Thoracic aorta (tissue), 2 donors: Measurements from ENCODE around the gene KLHL41. TPM values are rescaled to one million over a fixed set of nuclear protein-coding genes. Genes with fewer than 3 reads are reported as not detected.

Experiments
- ATAC-seq: fragments of 150-250 bp; one replicate; pipeline ENCODE4 v1.8.0; 2017; ENCODE audit warnings: low read depth; ENCODE audit not compliant: insufficient number of reproducible peaks, low FRiP score
- DNase-seq: peaks from one replicate; pipeline ENCODE4 v3.0.0-alpha.2; 2020; ENCODE audit warnings: low spot score
- H3K27ac ChIP-seq, 2 donors: fragments of 200-600 bp; sonication (generic); 1 replicate in 1 of 2; 2 replicates in 1 of 2; pipeline ENCODE4 v1.5.1; 2016; ENCODE audit warnings: mild to moderate bottlenecking in 2 of 2, moderate library complexity in 2 of 2
- H3K27me3 ChIP-seq: fragments of 200-600 bp; sonication (generic); replicated peaks from 2 replicates; pipeline ENCODE4 v1.6.0; 2016; ENCODE audit warnings: mild to moderate bottlenecking; ENCODE audit not compliant: insufficient read depth
- H3K36me3 ChIP-seq: fragments of 200-600 bp; sonication (generic); one replicate; pipeline ENCODE4 v1.5.1; 2016
- H3K4me1 ChIP-seq, 2 donors: fragments of 200-600 bp; sonication (generic); 1 replicate in 1 of 2; 2 replicates in 1 of 2; pipeline versions ENCODE4 v1.5.1 to v1.6.0; 2016; ENCODE audit warnings: low read depth in 2 of 2, mild to moderate bottlenecking in 1 of 2; ENCODE audit not compliant: control insufficient read depth in 1 of 2
- H3K4me3 ChIP-seq: fragments of 200-600 bp; sonication (generic); 2 replicates; pipeline ENCODE4 v1.5.1; 2016; ENCODE audit warnings: mild to moderate bottlenecking
- H3K9me3 ChIP-seq: fragments of 200-600 bp; sonication (generic); 2 replicates; pipeline ENCODE4 v1.5.1; 2016
- total RNA-seq, 2 donors: library from RNA; depleted of rRNA; stranded (reverse); fragments of >200 nt; gene quantifications; one replicate each; pipeline versions ENCODE4 v1.1.0 to v1.2.3, GENCODE V29; 2016
- TF ChIP-seq, protein P1 (sequence below): fragments of 200-600 bp; sonication (generic); IDR thresholded peaks from one replicate; pipeline ENCODE4 v1.5.1; 2019; ENCODE audit warnings: antibody characterized with exemption

KLHL41 gene
- 1 to 10 TPM in 1 of 2 donors, under 1 TPM in 1; 0.28 to 1.2 TPM for total RNA-seq

- H3K9me3 ChIP-seq = no peaks in the 10 kb centered on the region
- H3K27ac ChIP-seq = peak within 1 kb of the TSS; percentile 42 to 65
- no peaks in the 10 kb centered on the region for H3K36me3 ChIP-seq
- no peaks in the 10 kb centered on the region for H3K27me3 ChIP-seq
- no peak for DNase-seq
- peaks cover 11 to 32% of the 10 kb centered on the region in 2 donors for H3K4me1 ChIP-seq
- TF ChIP-seq, protein P1, sequence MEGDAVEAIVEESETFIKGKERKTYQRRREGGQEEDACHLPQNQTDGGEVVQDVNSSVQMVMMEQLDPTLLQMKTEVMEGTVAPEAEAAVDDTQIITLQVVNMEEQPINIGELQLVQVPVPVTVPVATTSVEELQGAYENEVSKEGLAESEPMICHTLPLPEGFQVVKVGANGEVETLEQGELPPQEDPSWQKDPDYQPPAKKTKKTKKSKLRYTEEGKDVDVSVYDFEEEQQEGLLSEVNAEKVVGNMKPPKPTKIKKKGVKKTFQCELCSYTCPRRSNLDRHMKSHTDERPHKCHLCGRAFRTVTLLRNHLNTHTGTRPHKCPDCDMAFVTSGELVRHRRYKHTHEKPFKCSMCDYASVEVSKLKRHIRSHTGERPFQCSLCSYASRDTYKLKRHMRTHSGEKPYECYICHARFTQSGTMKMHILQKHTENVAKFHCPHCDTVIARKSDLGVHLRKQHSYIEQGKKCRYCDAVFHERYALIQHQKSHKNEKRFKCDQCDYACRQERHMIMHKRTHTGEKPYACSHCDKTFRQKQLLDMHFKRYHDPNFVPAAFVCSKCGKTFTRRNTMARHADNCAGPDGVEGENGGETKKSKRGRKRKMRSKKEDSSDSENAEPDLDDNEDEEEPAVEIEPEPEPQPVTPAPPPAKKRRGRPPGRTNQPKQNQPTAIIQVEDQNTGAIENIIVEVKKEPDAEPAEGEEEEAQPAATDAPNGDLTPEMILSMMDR = no peak
- peak; percentile 56 for ATAC-seq
- peak within 1 kb of the TSS; percentile 17 for H3K4me3 ChIP-seq
Observed at GRCh38 chr2:169509298-169509885, at the start of gene KLHL41. TSS of gene KLHL41 (plus strand) at chr2:169509702. CDS start at chr2:169509779, 77 bp downstream.

DNA sequence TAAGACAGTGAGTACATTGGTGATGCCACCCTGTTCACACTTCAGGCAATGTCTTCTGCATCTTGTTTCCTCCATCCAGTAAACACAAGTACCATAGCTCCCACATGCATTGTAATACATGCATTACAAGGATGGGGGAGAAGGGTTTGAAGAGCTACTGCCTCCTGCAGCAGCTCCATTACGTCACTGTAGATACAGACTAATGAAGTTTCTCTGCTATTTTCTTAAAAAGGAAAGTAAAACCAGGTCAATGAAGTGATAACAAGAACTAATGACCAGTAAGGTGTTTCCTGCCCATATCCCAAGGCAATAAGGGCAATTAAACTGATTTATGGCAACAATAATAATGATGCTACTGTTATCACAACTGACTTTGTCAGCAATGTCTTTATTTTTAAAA, 48.4 kb upstream of the KLHL41 start:
- ATAC-seq = no peak

GRCh38 chr2:169462896-169463695, 46.4 kb upstream of the KLHL41 start:
- TF ChIP-seq, protein P1 = no peak
- no peaks in the 10 kb centered on the region for H3K36me3 ChIP-seq

More for the DNA sequence above, 48.4 kb upstream of the KLHL41 start:
- Histone ChIP-seq H3K36me3 (no peaks in the 10 kb centered on the region), H3K27me3 (no peaks in the 10 kb centered on the region), H3K27ac (no peak overlapping the region), H3K4me3 (no peak overlapping the region), H3K4me1 (peaks cover 0 to 9% of the 10 kb centered on the region in 2 donors), H3K9me3 (no peaks in the 10 kb centered on the region)
- TF ChIP-seq, protein P1 = no peak
- DNase-seq = no peak

DNA sequence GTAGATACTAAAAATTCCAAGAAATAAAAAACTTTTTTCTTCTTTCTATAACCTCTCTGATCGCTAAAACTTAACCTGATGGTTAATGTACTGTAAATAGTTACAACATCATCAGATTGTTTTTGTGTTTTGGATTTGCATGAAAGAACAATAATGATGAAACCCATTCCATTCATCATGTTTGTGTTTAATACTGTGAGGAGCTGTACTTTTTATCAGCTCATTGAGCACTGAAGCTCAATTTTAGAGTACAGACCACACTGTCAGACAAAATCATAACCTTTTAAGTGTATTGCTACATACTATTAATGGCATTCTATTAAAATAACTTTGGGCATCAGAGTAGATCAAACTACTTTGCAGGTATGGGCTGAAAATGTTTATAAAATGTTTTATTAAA, 45.0 kb upstream of the KLHL41 start:
- Histone ChIP-seq H3K9me3 (no peaks in the 10 kb centered on the region), H3K27ac (no peak overlapping the region), H3K27me3 (no peaks in the 10 kb centered on the region), H3K4me3 (no peak overlapping the region), H3K36me3 (no peaks in the 10 kb centered on the region), H3K4me1 (peaks cover 0 to 9% of the 10 kb centered on the region in 2 donors)
- ATAC-seq (no peak), DNase-seq (no peak)
- TF ChIP-seq, protein P1 = no peak

More at GRCh38 chr2:169462896-169463695, 46.4 kb upstream of the KLHL41 start:
- DNase-seq = no peak
- Histone ChIP-seq H3K27ac (no peak overlapping the region), H3K4me3 (no peak overlapping the region), H3K27me3 (no peaks in the 10 kb centered on the region), H3K9me3 (no peaks in the 10 kb centered on the region), H3K4me1 (peaks cover 0 to 9% of the 10 kb centered on the region in 2 donors)
- ATAC-seq = peak; percentile 73

DNA sequence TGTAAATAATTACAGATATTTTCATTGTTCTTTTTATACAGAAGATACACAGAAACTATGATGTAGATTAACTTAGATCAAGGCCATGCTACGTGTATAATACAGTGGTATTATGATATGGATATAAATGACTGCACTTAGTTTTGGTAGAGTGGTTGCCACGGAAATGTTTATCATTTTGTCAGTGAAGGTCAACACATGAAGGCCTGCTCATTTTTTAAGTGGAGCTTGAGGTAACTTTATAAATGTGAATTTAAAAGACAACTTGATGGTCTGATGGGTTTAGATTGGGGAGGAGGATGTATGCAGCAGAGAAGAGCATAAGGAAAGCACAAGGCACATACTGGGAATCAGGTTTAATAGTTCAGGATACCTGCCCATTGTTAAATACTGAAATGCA, 44.6 kb upstream of the KLHL41 start:
- TF ChIP-seq, protein P1 = no peak
- no peaks in the 10 kb centered on the region for H3K27me3 ChIP-seq
- no peak overlapping the region for H3K27ac ChIP-seq

More for the DNA sequence above, 44.6 kb upstream of the KLHL41 start:
- ATAC-seq (no peak), DNase-seq (no peak)
- Histone ChIP-seq H3K4me3 (no peak overlapping the region), H3K9me3 (no peaks in the 10 kb centered on the region), H3K4me1 (peaks cover 0 to 9% of the 10 kb centered on the region in 2 donors), H3K36me3 (no peaks in the 10 kb centered on the region)
